ACC112 (cell line): Measurements from ENCODE around the gene RLBP1.

Source experiments
- H2AFZ ChIP-seq: fragments of 200-600 bp; sonication (generic); one replicate; pipeline ENCODE4 v1.6.0; 2017; ENCODE audit warnings: antibody characterized with exemption, low read length; ENCODE audit not compliant: unreplicated experiment
- H3K27ac ChIP-seq: fragments of 200-600 bp; sonication (generic); 2 replicates; pipeline ENCODE4 v1.5.1; 2014; ENCODE audit warnings: low read depth, mild to moderate bottlenecking, antibody characterized with exemption, low read length, moderate library complexity
- H3K27me3 ChIP-seq: fragments of 200-600 bp; sonication (generic); 2 replicates; pipeline ENCODE4 v1.6.1; 2014; ENCODE audit warnings: mild to moderate bottlenecking, antibody characterized with exemption, low read length, moderate library complexity, mixed read lengths; ENCODE audit not compliant: insufficient read depth
- H3K36me3 ChIP-seq: fragments of 200-600 bp; sonication (generic); 2 replicates; pipeline ENCODE4 v1.6.1; 2016; ENCODE audit warnings: mild to moderate bottlenecking, antibody characterized with exemption, low read length, moderate library complexity, mixed read lengths; ENCODE audit not compliant: insufficient read depth
- H3K4me1 ChIP-seq: fragments of 200-600 bp; sonication (generic); one replicate; pipeline ENCODE4 v1.6.1; 2016; ENCODE audit warnings: low read length, mixed read lengths; ENCODE audit not compliant: insufficient read depth, unreplicated experiment, control insufficient read depth
- H3K4me3 ChIP-seq: fragments of 200-600 bp; sonication (generic); 2 replicates; pipeline ENCODE4 v1.5.1; 2014; ENCODE audit warnings: mild to moderate bottlenecking, low read depth, low read length
- H3K79me2 ChIP-seq: fragments of 200-600 bp; sonication (generic); one replicate; pipeline ENCODE4 v1.6.0; 2016; ENCODE audit warnings: low read length; ENCODE audit not compliant: control insufficient read depth, unreplicated experiment, insufficient read depth

Gene RLBP1

DNA sequence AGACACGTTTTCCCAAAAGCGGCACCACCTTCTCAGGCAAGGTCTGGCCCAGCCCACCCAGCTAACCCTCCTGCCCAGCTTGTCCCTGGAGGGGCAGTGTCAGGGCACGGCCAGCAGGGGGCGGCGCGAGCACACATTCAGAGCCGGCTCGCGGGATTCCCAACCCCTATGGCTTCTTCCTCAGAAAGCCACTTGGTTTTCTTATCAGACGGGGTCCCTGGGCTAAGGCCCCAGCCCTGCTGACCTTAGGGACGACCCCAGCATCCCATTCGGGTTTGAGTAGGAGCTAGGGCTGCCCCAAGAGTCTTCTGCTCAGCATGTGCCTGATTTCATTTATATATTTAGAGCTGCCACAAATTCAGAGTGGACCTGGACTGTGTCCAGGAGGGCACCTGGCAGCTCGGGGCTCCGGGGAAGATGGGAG lies 14.5 kb downstream of the RLBP1 start:
- H3K36me3 ChIP-seq = no peaks in the 10 kb centered on the region
- H3K27me3 ChIP-seq = no peaks in the 10 kb centered on the region
- H3K4me1 ChIP-seq = no peaks in the 10 kb centered on the region
- no peak overlapping the region for H2AFZ ChIP-seq
- H3K4me3 ChIP-seq = peak overlapping the region; percentile 56
- no peak overlapping the region for H3K27ac ChIP-seq
- H3K79me2 ChIP-seq = no peaks in the 10 kb centered on the region

DNA sequence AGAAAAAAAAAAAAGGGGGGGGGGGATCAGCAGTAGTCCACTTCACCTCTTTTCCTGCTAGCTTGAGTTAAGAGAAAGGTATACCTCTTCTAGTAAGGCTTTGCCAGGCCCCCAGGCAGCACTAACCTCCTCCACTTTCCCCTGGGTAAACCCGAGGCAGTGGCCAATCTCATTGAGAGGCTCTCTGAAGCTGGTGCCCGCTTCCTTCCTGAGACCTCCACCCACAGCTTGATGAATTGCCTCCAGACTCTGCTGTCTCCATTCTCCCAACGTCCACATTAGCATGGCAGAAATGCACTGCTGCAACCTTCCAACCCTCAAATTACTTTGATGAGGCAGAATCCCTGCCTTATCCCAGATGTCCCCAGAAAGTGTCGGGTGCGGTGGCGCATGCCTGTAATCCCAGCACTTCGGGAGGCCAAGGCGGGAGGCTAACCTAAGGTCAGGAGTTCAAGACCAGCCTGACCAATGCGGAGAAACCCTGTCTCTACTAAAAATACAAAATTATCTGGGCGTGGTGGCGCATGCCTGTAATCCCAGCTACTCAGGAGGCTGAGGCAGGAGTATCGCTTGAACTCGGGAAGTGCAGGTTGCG lies 15.3 kb downstream of the RLBP1 start:
- Histone ChIP-seq H3K79me2 (no peaks in the 10 kb centered on the region), H3K27me3 (no peaks in the 10 kb centered on the region), H3K4me3 (no peak overlapping the region), H3K27ac (no peak overlapping the region), H3K4me1 (no peaks in the 10 kb centered on the region), H3K36me3 (no peaks in the 10 kb centered on the region), H2AFZ (no peak overlapping the region)

DNA sequence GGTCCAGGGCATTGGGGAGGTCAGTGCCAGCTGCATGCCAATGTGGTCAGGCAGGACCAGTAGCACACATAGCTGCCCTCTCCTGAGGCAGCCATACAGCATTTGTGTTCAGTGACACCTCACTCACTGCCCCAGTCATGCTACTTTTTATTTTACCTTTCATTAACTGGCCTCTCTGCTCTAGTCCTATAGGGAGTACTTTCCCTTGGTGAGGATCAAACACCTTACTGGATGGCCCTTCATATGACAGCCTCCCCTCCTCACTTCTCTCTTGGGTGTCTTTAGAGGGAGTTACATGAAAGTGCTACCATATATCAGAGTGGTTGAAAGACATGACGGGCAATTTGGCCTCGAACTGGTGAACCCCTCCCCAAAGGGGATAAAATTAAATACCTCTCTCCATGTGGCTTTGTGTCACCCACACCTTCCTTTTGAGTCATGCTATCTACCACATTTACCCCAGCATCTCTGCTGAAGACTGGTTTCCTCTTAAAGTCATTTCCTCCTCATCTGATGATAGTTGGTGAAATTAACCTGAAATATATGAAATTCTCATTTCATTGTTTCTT lies 17.6 kb downstream of the RLBP1 start:
- Histone ChIP-seq H2AFZ (no peak overlapping the region), H3K4me3 (no peak overlapping the region), H3K4me1 (no peaks in the 10 kb centered on the region), H3K36me3 (no peaks in the 10 kb centered on the region), H3K79me2 (no peaks in the 10 kb centered on the region), H3K27me3 (no peaks in the 10 kb centered on the region), H3K27ac (no peak overlapping the region)

DNA sequence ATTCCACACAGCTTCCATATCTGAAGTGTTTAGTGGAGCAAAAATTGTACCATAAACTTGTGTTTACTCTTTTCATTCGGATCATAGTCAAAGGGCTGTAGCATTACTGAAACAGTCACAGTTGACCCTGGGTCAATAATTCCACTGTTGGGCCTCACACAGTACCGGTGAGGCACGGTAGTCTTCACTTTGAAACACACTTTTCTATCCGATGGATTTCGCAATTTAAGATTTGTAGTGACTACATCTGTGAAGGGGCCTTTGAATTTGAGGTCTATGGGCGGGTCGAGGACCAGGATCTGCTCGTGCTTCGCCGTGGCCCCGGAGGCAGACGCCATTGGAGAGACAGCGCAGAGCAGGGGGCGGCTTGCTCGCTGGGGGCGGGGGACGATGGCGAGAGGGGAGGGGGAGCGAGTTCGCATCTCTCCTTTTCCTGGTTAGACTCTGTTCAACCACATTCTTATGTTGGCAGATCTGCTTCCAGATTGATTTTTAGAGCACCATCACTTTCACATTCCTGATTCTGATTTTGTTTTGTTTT lies 19.8 kb downstream of the RLBP1 start:
- Histone ChIP-seq H3K4me3 (no peak overlapping the region), H3K4me1 (peaks cover 11% of the 10 kb centered on the region), H3K36me3 (no peaks in the 10 kb centered on the region), H3K27ac (no peak overlapping the region), H3K27me3 (no peaks in the 10 kb centered on the region), H3K79me2 (no peaks in the 10 kb centered on the region), H2AFZ (no peak overlapping the region)

DNA sequence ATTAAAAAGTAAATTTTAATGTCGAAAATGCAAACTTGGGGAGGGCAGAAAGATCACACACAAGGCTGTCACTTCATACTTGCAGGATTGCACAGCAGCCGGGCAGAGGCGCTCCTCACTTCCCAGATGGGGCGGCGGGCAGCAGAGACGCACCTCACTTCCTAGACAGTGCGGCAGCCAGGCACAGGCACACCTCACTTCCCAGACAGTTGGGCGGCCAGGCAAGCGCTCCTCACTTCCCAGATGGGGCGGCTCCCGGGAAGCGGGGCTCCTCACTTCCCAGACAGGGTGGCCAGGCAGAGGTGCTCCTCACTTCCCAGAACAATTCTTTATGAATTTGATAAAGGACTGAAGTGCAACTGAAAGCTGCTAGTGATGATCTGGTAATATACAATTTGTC lies 21.2 kb downstream of the RLBP1 start:
- peaks cover 23% of the 10 kb centered on the region for H3K4me1 ChIP-seq
- no peaks in the 10 kb centered on the region for H3K27me3 ChIP-seq
- no peak overlapping the region for H3K4me3 ChIP-seq
- H2AFZ ChIP-seq = no peak overlapping the region
- H3K36me3 ChIP-seq = peaks cover 1% of the 10 kb centered on the region; the same call in 1 of the 2 replicates
- no peaks in the 10 kb centered on the region for H3K79me2 ChIP-seq
- no peak overlapping the region for H3K27ac ChIP-seq

DNA sequence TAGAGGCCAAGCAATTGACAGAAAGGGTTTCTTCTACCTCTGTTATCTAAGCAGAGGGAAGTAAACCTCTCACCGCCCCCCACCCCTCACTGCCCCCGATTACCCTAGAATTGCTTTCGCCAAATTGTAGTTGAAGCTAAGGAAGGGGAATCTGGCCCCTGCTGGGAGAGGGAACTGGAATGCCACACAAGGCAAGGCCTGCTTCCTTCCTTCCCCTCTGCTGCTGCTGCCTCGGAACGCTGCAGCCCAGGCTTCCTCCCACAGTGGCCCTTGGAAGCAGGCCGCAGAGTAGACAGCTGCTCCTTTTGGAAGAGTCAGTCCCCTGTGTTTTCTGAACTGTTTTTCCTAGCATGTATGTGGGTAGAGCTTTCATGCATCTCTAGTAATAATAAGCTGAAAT lies 21.6 kb downstream of the RLBP1 start:
- Histone ChIP-seq H3K27me3 (no peaks in the 10 kb centered on the region), H3K4me3 (no peak overlapping the region), H3K4me1 (peaks cover 28% of the 10 kb centered on the region), H3K79me2 (no peaks in the 10 kb centered on the region), H2AFZ (no peak overlapping the region), H3K27ac (no peak overlapping the region), H3K36me3 (peaks cover 5% of the 10 kb centered on the region; the same call in 1 of the 2 replicates)

DNA sequence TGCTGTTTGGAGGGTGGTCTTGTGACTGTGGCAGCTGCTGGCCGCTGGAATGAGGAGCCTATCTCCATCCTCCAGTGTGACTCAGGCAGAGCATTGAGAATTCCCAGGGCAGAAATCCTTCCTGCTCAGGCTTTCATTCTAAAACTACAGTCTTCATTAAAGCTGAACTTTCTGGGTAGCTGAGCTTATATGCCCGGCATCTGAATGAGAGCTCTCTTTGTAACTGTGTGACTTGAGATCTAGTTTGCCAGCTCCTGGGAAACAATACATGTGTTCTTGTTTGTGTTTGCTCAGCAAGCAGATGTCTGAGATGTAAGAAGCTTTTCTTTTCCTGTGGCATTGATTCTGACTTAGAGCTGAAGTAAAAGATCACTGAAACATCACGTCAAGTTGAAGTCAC lies 22.4 kb downstream of the RLBP1 start:
- H3K79me2 ChIP-seq = no peaks in the 10 kb centered on the region
- no peak overlapping the region for H2AFZ ChIP-seq
- peaks cover 31% of the 10 kb centered on the region for H3K4me1 ChIP-seq
- H3K27me3 ChIP-seq = no peaks in the 10 kb centered on the region
- H3K4me3 ChIP-seq = no peak overlapping the region
- H3K27ac ChIP-seq = no peak overlapping the region
- peaks cover 5% of the 10 kb centered on the region; the same call in 1 of the 2 replicates for H3K36me3 ChIP-seq

DNA sequence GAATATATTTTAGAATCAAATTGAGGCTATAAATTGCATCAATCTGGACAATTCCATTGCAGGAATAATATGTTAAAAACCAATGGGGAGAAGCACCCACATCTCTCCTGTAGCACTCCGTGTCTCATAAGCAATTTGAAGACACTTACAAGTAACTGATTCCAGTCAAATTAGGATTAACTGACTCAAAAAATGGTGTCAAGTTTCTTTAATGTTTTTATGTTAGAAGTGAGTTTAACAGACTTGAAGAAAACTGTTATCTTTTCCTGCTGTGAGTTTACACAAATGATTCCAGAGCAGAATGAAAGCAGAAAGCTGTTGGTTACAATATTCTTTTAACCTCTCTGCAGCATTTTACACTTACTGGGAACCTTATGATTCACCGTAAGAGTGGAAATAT lies 23.2 kb downstream of the RLBP1 start:
- Histone ChIP-seq H3K36me3 (peaks cover 7% of the 10 kb centered on the region; the same call in 1 of the 2 replicates), H3K4me3 (no peak overlapping the region), H3K27ac (no peak overlapping the region), H3K27me3 (no peaks in the 10 kb centered on the region), H3K79me2 (no peaks in the 10 kb centered on the region), H3K4me1 (peaks cover 31% of the 10 kb centered on the region), H2AFZ (no peak overlapping the region)

DNA sequence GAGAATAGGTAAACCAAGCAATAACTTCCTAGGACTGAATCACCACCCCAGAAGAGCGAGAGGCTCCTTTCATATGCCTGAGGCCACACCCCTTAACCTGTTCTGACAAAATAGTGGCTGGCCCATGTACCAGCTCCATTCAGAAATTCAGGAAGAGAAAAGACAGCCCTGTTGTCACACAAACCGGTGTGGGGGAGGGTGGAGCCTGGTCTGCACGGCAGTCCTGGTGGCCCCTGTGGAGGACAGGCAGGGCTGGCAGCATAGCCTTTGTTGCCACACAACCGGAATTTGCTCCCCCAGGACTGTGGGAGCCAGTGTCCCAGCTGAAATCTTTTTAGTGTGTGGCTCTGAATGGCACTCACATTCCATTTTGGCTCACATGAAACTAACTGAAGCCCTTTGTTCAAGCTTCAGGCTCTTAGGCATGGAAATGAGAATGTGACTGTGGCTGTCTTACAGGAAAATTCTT lies 23.8 kb downstream of the RLBP1 start:
- peaks cover 8% of the 10 kb centered on the region; the same call in 1 of the 2 replicates for H3K36me3 ChIP-seq
- H3K4me1 ChIP-seq = peaks cover 37% of the 10 kb centered on the region
- H3K79me2 ChIP-seq = no peaks in the 10 kb centered on the region
- H3K27ac ChIP-seq = peak overlapping the region; percentile 95; the same call in 1 of the 2 replicates
- H3K4me3 ChIP-seq = no peak overlapping the region
- H3K27me3 ChIP-seq = no peaks in the 10 kb centered on the region
- no peak overlapping the region for H2AFZ ChIP-seq

DNA sequence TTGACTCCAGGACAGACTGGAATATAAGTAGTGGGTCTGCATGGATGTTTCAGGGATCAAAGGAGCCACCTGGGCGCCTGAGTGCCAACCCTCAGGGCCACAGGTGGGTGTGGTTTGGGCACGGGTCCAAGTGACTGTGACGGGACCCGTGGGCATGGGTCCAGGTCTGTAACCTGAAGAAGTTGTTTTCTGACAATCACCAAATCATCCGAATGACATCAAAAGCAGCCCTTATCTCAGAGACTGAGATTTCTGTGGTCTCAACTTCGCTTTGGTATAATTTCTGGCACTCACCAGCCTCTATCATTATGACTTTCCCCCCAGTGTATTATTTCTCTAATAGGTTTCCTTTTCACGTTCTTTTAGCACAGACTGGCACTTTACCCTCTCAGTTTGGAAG lies 24.4 kb downstream of the RLBP1 start:
- peaks cover 43% of the 10 kb centered on the region for H3K4me1 ChIP-seq
- no peaks in the 10 kb centered on the region for H3K79me2 ChIP-seq
- H3K4me3 ChIP-seq = no peak overlapping the region
- H2AFZ ChIP-seq = no peak overlapping the region
- peak overlapping the region; percentile 95; the same call in 1 of the 2 replicates for H3K27ac ChIP-seq
- H3K27me3 ChIP-seq = no peaks in the 10 kb centered on the region
- H3K36me3 ChIP-seq = peaks cover 11% of the 10 kb centered on the region; the same call in 1 of the 2 replicates

DNA sequence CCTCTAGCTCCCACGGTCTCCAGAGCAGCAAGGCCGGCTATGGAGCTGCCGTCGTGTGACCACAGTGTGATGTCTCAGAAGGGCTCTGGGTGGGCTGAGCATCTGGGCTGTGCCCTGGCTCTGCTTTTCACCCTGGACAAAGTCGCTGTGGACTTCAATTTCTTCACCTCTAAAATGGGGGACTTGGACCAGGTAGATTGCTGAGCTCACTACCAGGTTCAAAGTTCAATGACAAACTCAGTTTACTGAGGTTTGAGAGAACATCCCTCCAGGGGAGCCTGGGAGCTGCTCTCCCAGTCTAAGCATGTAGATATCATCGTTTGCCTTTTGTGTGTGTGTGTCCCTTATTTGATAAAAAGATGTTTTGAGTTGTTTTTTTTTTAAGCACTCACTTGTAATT lies 25.1 kb downstream of the RLBP1 start:
- Histone ChIP-seq H3K27me3 (no peaks in the 10 kb centered on the region), H3K36me3 (peaks cover 13% of the 10 kb centered on the region; the same call in 1 of the 2 replicates), H3K4me1 (peaks cover 44% of the 10 kb centered on the region), H2AFZ (no peak overlapping the region), H3K79me2 (no peaks in the 10 kb centered on the region), H3K27ac (peak overlapping the region; percentile 95), H3K4me3 (no peak overlapping the region)
